H9 (cell line): Measurements from ENCODE around the gene ADAMTS13. TPM values are rescaled to one million over a fixed set of nuclear protein-coding genes. Genes with fewer than 3 reads are reported as not detected.

Experiments
- DNase-seq: peaks from one replicate; pipeline ENCODE4 v3.0.0-alpha.2; 2017
- H2AFZ ChIP-seq: one replicate; pipeline ENCODE4 v1.6.1; 2013; ENCODE audit warnings: mild to moderate bottlenecking, low read length, control low read depth, moderate library complexity
- H2AK5ac ChIP-seq: 2 replicates; pipeline ENCODE4 v1.6.1; 2013; ENCODE audit warnings: low read length, control low read depth, mixed read lengths; ENCODE audit not compliant: insufficient read length
- H2BK120ac ChIP-seq: one replicate; pipeline ENCODE4 v1.6.1; 2013; ENCODE audit warnings: low read depth, mild to moderate bottlenecking, low read length, control low read depth, inconsistent platforms; ENCODE audit not compliant: poor library complexity, severe bottlenecking
- H2BK12ac ChIP-seq: 2 replicates; pipeline ENCODE4 v1.6.1; 2013; ENCODE audit warnings: low read length, control low read depth, mixed read lengths, low read depth; ENCODE audit not compliant: insufficient read length
- H2BK15ac ChIP-seq: 2 replicates; pipeline ENCODE4 v1.6.1; 2013; ENCODE audit warnings: low read depth, low read length, control low read depth
- H2BK20ac ChIP-seq: one replicate; pipeline ENCODE4 v1.6.1; 2013; ENCODE audit warnings: low read depth, mild to moderate bottlenecking, low read length, control low read depth, inconsistent platforms; ENCODE audit not compliant: poor library complexity, severe bottlenecking
- H2BK5ac ChIP-seq: 2 replicates; pipeline ENCODE4 v1.6.1; 2013; ENCODE audit warnings: low read length, control low read depth, mixed read lengths; ENCODE audit not compliant: insufficient read length
- H3K14ac ChIP-seq: 2 replicates; pipeline ENCODE4 v1.6.1; 2013; ENCODE audit warnings: low read length, control low read depth; ENCODE audit not compliant: insufficient read depth
- H3K18ac ChIP-seq: 2 replicates; pipeline ENCODE4 v1.6.1; 2013; ENCODE audit warnings: low read depth, mild to moderate bottlenecking, mixed read lengths, low read length, control low read depth; ENCODE audit not compliant: insufficient read length
- H3K23ac ChIP-seq: 2 replicates; pipeline ENCODE4 v1.6.1; 2013; ENCODE audit warnings: low read length, control low read depth, mixed read lengths, low read depth; ENCODE audit not compliant: insufficient read length
- H3K23me2 ChIP-seq: 2 replicates; pipeline ENCODE4 v1.6.1; 2013; ENCODE audit warnings: low read depth, mild to moderate bottlenecking, mixed read lengths, low read length, control low read depth; ENCODE audit not compliant: insufficient read length, poor library complexity, severe bottlenecking
- H3K27ac ChIP-seq: 2 replicates; pipeline ENCODE4 v1.5.1; 2013; ENCODE audit warnings: low read length, control low read depth, mixed read lengths, low read depth; ENCODE audit not compliant: insufficient read length
- H3K27me3 ChIP-seq: 2 replicates; pipeline ENCODE4 v1.6.1; 2013; ENCODE audit warnings: low read length, control low read depth, inconsistent platforms; ENCODE audit not compliant: insufficient read depth
- H3K4ac ChIP-seq: 2 replicates; pipeline ENCODE4 v1.6.1; 2013; ENCODE audit warnings: low read depth, mild to moderate bottlenecking, control low read depth, inconsistent platforms, low read length, moderate library complexity
- H3K4me1 ChIP-seq: 2 replicates; pipeline ENCODE4 v1.6.1; 2013; ENCODE audit warnings: low read length, control low read depth, inconsistent platforms; ENCODE audit not compliant: insufficient read depth
- H3K4me2 ChIP-seq: 2 replicates; pipeline ENCODE4 v1.6.1; 2013; ENCODE audit warnings: low read length, control low read depth, mixed read lengths; ENCODE audit not compliant: insufficient read length, insufficient read depth
- H3K56ac ChIP-seq: 2 replicates; pipeline ENCODE4 v1.6.1; 2013; ENCODE audit warnings: low read depth, mild to moderate bottlenecking, mixed read lengths, low read length, control low read depth; ENCODE audit not compliant: insufficient read length
- H3K79me1 ChIP-seq: 2 replicates; pipeline ENCODE4 v1.6.1; 2013; ENCODE audit warnings: low read depth, mild to moderate bottlenecking, moderate library complexity, low read length, control low read depth, inconsistent platforms; ENCODE audit not compliant: insufficient read depth, poor library complexity, severe bottlenecking
- H3K79me2 ChIP-seq: 2 replicates; pipeline ENCODE4 v1.6.1; 2013; ENCODE audit warnings: low read length, control low read depth, inconsistent platforms; ENCODE audit not compliant: insufficient read depth
- H3K9ac ChIP-seq: 2 replicates; pipeline ENCODE4 v1.6.1; 2013; ENCODE audit warnings: low read length, control low read depth, mixed read lengths; ENCODE audit not compliant: insufficient read length; ENCODE audit errors: extremely low read depth
- H3K9me3 ChIP-seq: one replicate; pipeline ENCODE4 v1.6.1; 2013; ENCODE audit warnings: low read depth, low read length, inconsistent platforms; ENCODE audit not compliant: control insufficient read depth
- H3T11ph ChIP-seq: one replicate; pipeline ENCODE4 v1.6.1; 2013; ENCODE audit warnings: mild to moderate bottlenecking, low read length, control low read depth, inconsistent platforms
- H4K20me1 ChIP-seq: one replicate; pipeline ENCODE4 v1.6.1; 2013; ENCODE audit not compliant: control insufficient read depth, insufficient read length, insufficient read depth
- H4K5ac ChIP-seq: 2 replicates; pipeline ENCODE4 v1.6.1; 2013; ENCODE audit warnings: low read depth, mild to moderate bottlenecking, mixed read lengths, low read length, control low read depth; ENCODE audit not compliant: insufficient read length
- H4K8ac ChIP-seq: replicated peaks from 2 replicates; pipeline ENCODE4 v1.6.1; 2013; ENCODE audit warnings: low read length, control low read depth, mixed read lengths, low read depth; ENCODE audit not compliant: insufficient read length
- H4K91ac ChIP-seq: 2 replicates; pipeline ENCODE4 v1.6.1; 2013; ENCODE audit warnings: low read depth, mild to moderate bottlenecking, moderate library complexity, mixed read lengths, low read length, control low read depth; ENCODE audit not compliant: insufficient read length
- H3K27ac Mint-ChIP-seq, 3 experiments: 2 replicates in 2 of 3; 3 replicates in 1 of 3; pipeline ENCODE4 v1.8.0; 2020 to 2021; ENCODE audit warnings: mixed read lengths in 3 of 3, mild to moderate bottlenecking in 1 of 3, moderate library complexity in 1 of 3
- H3K27me3 Mint-ChIP-seq: 2 replicates; pipeline ENCODE4 v1.8.0; 2021; ENCODE audit warnings: low read depth, mild to moderate bottlenecking, moderate library complexity, mixed read lengths
- H3K36me3 Mint-ChIP-seq, 3 experiments: 2 replicates in 2 of 3; 3 replicates in 1 of 3; pipeline ENCODE4 v1.8.0; 2020 to 2021; ENCODE audit warnings: low read depth in 3 of 3, mixed read lengths in 3 of 3; ENCODE audit not compliant: insufficient read depth in 1 of 3
- H3K4me1 Mint-ChIP-seq, 2 experiments: 2 replicates each; pipeline ENCODE4 v1.8.0; 2020; ENCODE audit warnings: mixed read lengths in 2 of 2
- H3K4me3 Mint-ChIP-seq, 2 experiments: 2 replicates in 1 of 2; 3 replicates in 1 of 2; pipeline ENCODE4 v1.8.0; 2020 to 2021; ENCODE audit warnings: mild to moderate bottlenecking in 2 of 2, mixed read lengths in 2 of 2, moderate library complexity in 1 of 2
- H3K9me3 Mint-ChIP-seq, 2 experiments: 2 replicates in 1 of 2; 3 replicates in 1 of 2; pipeline ENCODE4 v1.8.0; 2020; ENCODE audit warnings: mild to moderate bottlenecking in 2 of 2, mixed read lengths in 2 of 2, moderate library complexity in 1 of 2
- WGBS: extraction: QIAGEN DNeasy Blood & Tissue Kit; methylation state at CpG from one replicate; pipeline ENCODE4 v1.1.7; 2013; ENCODE audit warnings: missing lambda C conversion rate, low lambda C conversion rate, mixed read lengths; ENCODE audit not compliant: insufficient read length; ENCODE audit errors: extremely low coverage; 5-methylcytosine and 5-hydroxymethylcytosine counted together
- total RNA-seq: library from RNA; stranded (reverse); gene quantifications from 2 replicates; pipeline ENCODE4 v1.2.1, GENCODE V29; 2021
- TF ChIP-seq, protein P1 (sequence below): fragments of 200-600 bp; sonication (generic); conservative IDR thresholded peaks from 3 replicates; pipeline ENCODE4 v1.8.0; 2021; ENCODE audit warnings: antibody characterized with exemption, mild to moderate bottlenecking

Gene ADAMTS13
- total RNA-seq, 1 experiment from 2014 or later: 8.8 TPM

DNA sequence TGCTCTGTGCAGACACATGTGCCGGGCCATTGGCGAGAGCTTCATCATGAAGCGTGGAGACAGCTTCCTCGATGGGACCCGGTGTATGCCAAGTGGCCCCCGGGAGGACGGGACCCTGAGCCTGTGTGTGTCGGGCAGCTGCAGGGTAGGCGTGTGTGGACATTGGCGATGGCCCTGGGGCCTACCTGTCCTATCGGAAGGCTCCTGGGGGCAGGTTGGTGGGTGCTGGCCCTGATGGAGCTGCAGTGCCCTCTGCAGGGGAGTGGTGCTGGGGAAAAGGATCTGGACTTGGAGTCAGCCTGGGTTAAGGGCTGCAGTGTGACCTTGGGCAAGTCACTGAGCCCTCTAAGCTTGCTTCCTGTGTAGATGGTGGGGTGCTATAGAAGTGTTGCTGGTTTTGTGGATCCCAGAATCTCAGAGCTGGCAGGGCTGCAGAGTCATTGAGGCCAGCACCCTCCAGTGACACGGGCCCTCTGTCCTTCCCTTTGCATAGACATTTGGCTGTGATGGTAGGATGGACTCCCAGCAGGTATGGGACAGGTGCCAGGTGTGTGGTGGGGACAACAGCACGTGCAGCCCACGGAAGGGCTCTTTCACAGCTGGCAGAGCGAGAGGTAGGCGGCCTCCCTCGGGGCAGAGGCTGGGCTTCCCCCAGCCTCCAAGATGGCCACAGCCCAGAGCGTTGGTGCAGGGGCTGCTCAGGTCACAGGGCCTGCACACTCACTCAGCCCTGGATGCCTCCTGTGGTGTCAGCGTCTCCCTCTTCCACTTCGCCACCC is 15.8 kb downstream of the ADAMTS13 start:
- Histone ChIP-seq H4K8ac (no peak overlapping the region), H3K79me1 (no peaks in the 10 kb centered on the region), H3K56ac (no peak overlapping the region), H3K9ac (no peak overlapping the region), H3K4ac (no peak overlapping the region), H4K20me1 (no peaks in the 10 kb centered on the region), H4K91ac (no peak overlapping the region), H2BK15ac (no peak overlapping the region), H4K5ac (no peak overlapping the region), H3K14ac (no peak overlapping the region), H2BK12ac (no peak overlapping the region), H3T11ph (no peak overlapping the region), H3K27me3 (no peaks in the 10 kb centered on the region), H3K4me1 (no peaks in the 10 kb centered on the region), H2AFZ (no peak overlapping the region), H2BK120ac (no peak overlapping the region), H3K23me2 (no peaks in the 10 kb centered on the region), H3K4me2 (no peak overlapping the region), H3K23ac (no peak overlapping the region), H3K9me3 (no peaks in the 10 kb centered on the region), H3K27ac (no peak overlapping the region), H3K18ac (no peak overlapping the region), H3K79me2 (no peaks in the 10 kb centered on the region; the same call in 1 of the 2 replicates), H2AK5ac (no peak overlapping the region), H2BK5ac (no peak overlapping the region), H2BK20ac (no peak overlapping the region)
- no CpG with 5 or more reads among the region's 20 CpGs for WGBS
- Mint-ChIP-seq H3K4me3 (no peak overlapping the region), H3K4me1 (no peaks in the 10 kb centered on the region), H3K9me3 (no peaks in the 10 kb centered on the region), H3K36me3 (no peaks in the 10 kb centered on the region; a peak in 2 of 7 replicates), H3K27ac (peak overlapping the region in 1 of 3 experiments; percentile 92; a peak in 1 of 7 replicates), H3K27me3 (no peaks in the 10 kb centered on the region)
- peak; percentile 67 for DNase-seq
- TF ChIP-seq, protein P1, sequence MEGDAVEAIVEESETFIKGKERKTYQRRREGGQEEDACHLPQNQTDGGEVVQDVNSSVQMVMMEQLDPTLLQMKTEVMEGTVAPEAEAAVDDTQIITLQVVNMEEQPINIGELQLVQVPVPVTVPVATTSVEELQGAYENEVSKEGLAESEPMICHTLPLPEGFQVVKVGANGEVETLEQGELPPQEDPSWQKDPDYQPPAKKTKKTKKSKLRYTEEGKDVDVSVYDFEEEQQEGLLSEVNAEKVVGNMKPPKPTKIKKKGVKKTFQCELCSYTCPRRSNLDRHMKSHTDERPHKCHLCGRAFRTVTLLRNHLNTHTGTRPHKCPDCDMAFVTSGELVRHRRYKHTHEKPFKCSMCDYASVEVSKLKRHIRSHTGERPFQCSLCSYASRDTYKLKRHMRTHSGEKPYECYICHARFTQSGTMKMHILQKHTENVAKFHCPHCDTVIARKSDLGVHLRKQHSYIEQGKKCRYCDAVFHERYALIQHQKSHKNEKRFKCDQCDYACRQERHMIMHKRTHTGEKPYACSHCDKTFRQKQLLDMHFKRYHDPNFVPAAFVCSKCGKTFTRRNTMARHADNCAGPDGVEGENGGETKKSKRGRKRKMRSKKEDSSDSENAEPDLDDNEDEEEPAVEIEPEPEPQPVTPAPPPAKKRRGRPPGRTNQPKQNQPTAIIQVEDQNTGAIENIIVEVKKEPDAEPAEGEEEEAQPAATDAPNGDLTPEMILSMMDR: peak; percentile 63; the same call in 2 of the 3 replicates
